Fibroblast of villous mesenchyme (primary cell): Measurements from ENCODE around the gene ERBB4. TPM values are rescaled to one million over a fixed set of nuclear protein-coding genes. Genes with fewer than 3 reads are reported as not detected.

Experiments
- DNase-seq: peaks from one replicate; pipeline ENCODE4 v3.0.0-alpha.2; 2010; ENCODE audit warnings: low read depth
- H3K4me3 ChIP-seq: 2 replicates; pipeline ENCODE4 v1.5.1; 2011; ENCODE audit warnings: low read depth, mild to moderate bottlenecking, low read length
- CTCF ChIP-seq: IDR thresholded peaks from 2 replicates; pipeline ENCODE4 v1.5.1; 2012; ENCODE audit warnings: low read depth, mild to moderate bottlenecking, low read length; ENCODE audit not compliant: insufficient read depth
- total RNA-seq: library from RNA; depleted of rRNA; stranded (reverse); fragments of >200 nt; gene quantifications from 2 replicates; pipeline ENCODE4 v1.2.3, GENCODE V29; 2012

The ERBB4 gene
- total RNA-seq, 1 donor, result under 0.01 TPM

- no peak for DNase-seq
- H3K4me3 ChIP-seq, result no peak overlapping the region
- no peak for TF ChIP-seq CTCF
Measured at GRCh38 chr2:212528106-212528856, 10.3 kb downstream of the ERBB4 start.

GRCh38 chr2:212526059-212526458, 12.5 kb downstream of the ERBB4 start:
- H3K4me3 ChIP-seq, result no peak overlapping the region
- DNase-seq, result no peak
- TF ChIP-seq CTCF, result no peak

- TF ChIP-seq CTCF, result no peak
- no peak overlapping the region for H3K4me3 ChIP-seq
- DNase-seq, result no peak
Measured at GRCh38 chr2:212523756-212524155, 14.8 kb downstream of the ERBB4 start.

- no peak overlapping the region for H3K4me3 ChIP-seq
- no peak for TF ChIP-seq CTCF
- no peak for DNase-seq
Measured at GRCh38 chr2:212520340-212520739, 18.3 kb downstream of the ERBB4 start.

GRCh38 chr2:212517693-212518092, 20.9 kb downstream of the ERBB4 start:
- no peak overlapping the region for H3K4me3 ChIP-seq
- no peak for TF ChIP-seq CTCF
- DNase-seq, result no peak

- no peak for DNase-seq
- no peak overlapping the region for H3K4me3 ChIP-seq
- TF ChIP-seq CTCF, result no peak
Measured at GRCh38 chr2:212505586-212505985, 33.0 kb downstream of the ERBB4 start.

GRCh38 chr2:212495046-212495445, 43.6 kb downstream of the ERBB4 start:
- no peak for TF ChIP-seq CTCF
- DNase-seq, result no peak
- H3K4me3 ChIP-seq, result no peak overlapping the region
